Pons (tissue), 1 donor: ENCODE data around the gene CDK5R2.

ENCODE experiments used
- DNase-seq: peaks from one replicate; pipeline ENCODE4 v3.0.0-alpha.2; 2016; ENCODE audit warnings: low spot score

Gene CDK5R2

GRCh38 chr2:218962859-218963492 lies 3.5 kb downstream of the CDK5R2 start:
- peak; percentile 19 for DNase-seq

- no peak for DNase-seq
Observed at GRCh38 chr2:218963601-218964000, 4.1 kb downstream of the CDK5R2 start.

GRCh38 chr2:218964041-218964771 lies 4.7 kb downstream of the CDK5R2 start:
- DNase-seq, result no peak

GRCh38 chr2:218970894-218971293 lies 11.4 kb downstream of the CDK5R2 start:
- no peak for DNase-seq

GRCh38 chr2:218975060-218975777 lies 15.8 kb downstream of the CDK5R2 start:
- no peak for DNase-seq

- DNase-seq, result peak; percentile 50
Observed at GRCh38 chr2:218979846-218980734, 20.6 kb downstream of the CDK5R2 start.

- no peak for DNase-seq
Observed at GRCh38 chr2:218980735-218981389, 21.4 kb downstream of the CDK5R2 start.

- no peak for DNase-seq
Observed at GRCh38 chr2:218981390-218981880, 22.0 kb downstream of the CDK5R2 start.

GRCh38 chr2:218981881-218982585 lies 22.6 kb downstream of the CDK5R2 start:
- DNase-seq, result no peak

- no peak for DNase-seq
Observed at GRCh38 chr2:218982586-218983262, 23.3 kb downstream of the CDK5R2 start.

- DNase-seq, result no peak
Observed at GRCh38 chr2:218983263-218983933, 23.9 kb downstream of the CDK5R2 start.

GRCh38 chr2:218983934-218984238 lies 24.4 kb downstream of the CDK5R2 start:
- DNase-seq, result no peak

GRCh38 chr2:218984239-218985020 lies 25.0 kb downstream of the CDK5R2 start:
- no peak for DNase-seq

GRCh38 chr2:218985021-218985324 lies 25.5 kb downstream of the CDK5R2 start, which contains the start of gene FEV:
TSS of gene FEV (minus strand) at chr2:218985184. CDS start at chr2:218985075, 109 bp downstream.
- no peak for DNase-seq

GRCh38 chr2:218985325-218986091 lies 26.0 kb downstream of the CDK5R2 start:
- no peak for DNase-seq

- no peak for DNase-seq
Observed at GRCh38 chr2:218986148-218986761, 26.8 kb downstream of the CDK5R2 start.

GRCh38 chr2:218988164-218988563 lies 28.7 kb downstream of the CDK5R2 start:
- no peak for DNase-seq

GRCh38 chr2:218988650-218989049 lies 29.2 kb downstream of the CDK5R2 start:
- DNase-seq, result no peak
